ENCODE results near the gene STK17A.

The STK17A gene

GRCh38 chr7:43582503-43583423, at the start of gene STK17A:
STK17A (plus strand) TSS chr7:43583108; CDS start chr7:43583244, 136 bp downstream.
- DNase-seq (ENCODE audit: low read depth), result peak; percentile 86

GRCh38 chr7:43533801-43534479, 49.0 kb upstream of the STK17A start:
- DNase-seq (ENCODE audit: low read depth), result no peak

- peak; percentile 13 for DNase-seq (ENCODE audit: low read depth)
These were observed 47.9 kb upstream of the STK17A start for GRCh38 chr7:43535031-43535451.

GRCh38 chr7:43535810-43536585, 46.9 kb upstream of the STK17A start:
- DNase-seq (ENCODE audit: low read depth), result peak; percentile 87

GRCh38 chr7:43536773-43537172, 46.1 kb upstream of the STK17A start:
- DNase-seq (ENCODE audit: low read depth), result no peak

GRCh38 chr7:43537765-43538403, 45.0 kb upstream of the STK17A start:
- no peak for DNase-seq (ENCODE audit: low read depth)

- no peak for DNase-seq (ENCODE audit: low read depth)
These were observed 44.5 kb upstream of the STK17A start for GRCh38 chr7:43538404-43538771.

GRCh38 chr7:43540471-43540870, 42.4 kb upstream of the STK17A start:
- no peak for DNase-seq (ENCODE audit: low read depth)

- DNase-seq (ENCODE audit: low read depth), result no peak
These were observed 40.2 kb upstream of the STK17A start for GRCh38 chr7:43542716-43543115.

- no peak for DNase-seq (ENCODE audit: low read depth)
These were observed 36.7 kb upstream of the STK17A start for GRCh38 chr7:43546231-43546630.

GRCh38 chr7:43550427-43550826, 32.5 kb upstream of the STK17A start:
- no peak for DNase-seq (ENCODE audit: low read depth)

- DNase-seq (ENCODE audit: low read depth), result no peak
These were observed 30.8 kb upstream of the STK17A start for GRCh38 chr7:43552122-43552521.

GRCh38 chr7:43553999-43554398, 28.9 kb upstream of the STK17A start:
- DNase-seq (ENCODE audit: low read depth), result peak; percentile 41

- DNase-seq (ENCODE audit: low read depth), result no peak
These were observed 28.5 kb upstream of the STK17A start for GRCh38 chr7:43554423-43554822.

- no peak for DNase-seq (ENCODE audit: low read depth)
These were observed 24.9 kb upstream of the STK17A start for GRCh38 chr7:43557831-43558495.

- DNase-seq (ENCODE audit: low read depth), result no peak
These were observed 23.6 kb upstream of the STK17A start for GRCh38 chr7:43559171-43559945.

GRCh38 chr7:43559946-43560335, 23.0 kb upstream of the STK17A start:
- no peak for DNase-seq (ENCODE audit: low read depth)

GRCh38 chr7:43560742-43561330, 22.1 kb upstream of the STK17A start:
- no peak for DNase-seq (ENCODE audit: low read depth)

- DNase-seq (ENCODE audit: low read depth), result no peak
These were observed 20.5 kb upstream of the STK17A start for GRCh38 chr7:43562383-43562782.

- peak; percentile 33 for DNase-seq (ENCODE audit: low read depth)
These were observed 17.1 kb upstream of the STK17A start for GRCh38 chr7:43565786-43566185.
